ENCODE data around the gene OSBPL9.

The OSBPL9 gene

DNA sequence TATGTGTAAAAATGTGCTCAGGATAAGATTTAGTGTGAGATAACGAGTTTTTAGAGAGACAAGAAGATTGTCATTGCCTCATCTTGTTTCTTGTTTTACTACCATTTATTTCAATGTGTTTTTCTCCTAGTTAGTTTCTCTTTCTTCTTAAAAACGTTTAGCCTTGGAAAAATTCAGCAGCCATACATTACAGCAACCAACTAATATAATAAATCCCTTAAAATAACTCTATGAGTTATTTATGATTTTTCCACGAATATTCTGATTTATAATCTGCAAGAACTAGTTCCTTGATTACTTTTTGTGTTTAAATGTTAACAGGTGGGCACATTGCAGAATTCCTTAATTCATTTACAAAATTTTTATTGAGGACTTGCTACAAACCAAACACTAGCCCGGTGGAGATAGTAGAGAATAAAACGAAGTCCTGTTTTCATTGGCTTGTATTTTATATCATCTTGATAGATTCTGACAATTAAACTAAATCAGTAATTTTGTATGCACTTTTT is 118.9 kb downstream of the OSBPL9 start:
- no peak for DNase-seq (ENCODE audit: low read depth)

DNA sequence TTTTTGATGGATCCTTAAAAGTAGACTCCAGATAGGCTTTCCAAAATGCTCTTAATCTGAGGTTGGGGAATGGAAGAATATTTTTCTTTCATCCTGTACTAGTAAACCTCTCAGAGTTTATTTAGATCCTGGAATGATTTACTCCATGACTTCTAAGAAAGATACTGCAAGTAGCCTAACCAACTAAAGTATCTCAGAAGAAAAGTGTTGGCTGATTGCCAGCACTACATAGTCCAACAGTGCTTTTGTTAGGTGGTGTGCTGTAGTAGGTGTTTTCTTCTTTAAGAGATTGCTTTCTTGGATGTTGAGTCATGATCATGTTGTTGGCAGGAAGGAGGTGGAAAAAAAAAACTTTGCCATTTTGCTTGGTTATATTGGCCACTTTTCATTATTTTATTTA is 119.8 kb downstream of the OSBPL9 start:
- DNase-seq (ENCODE audit: low read depth), result peak; percentile 61

DNA sequence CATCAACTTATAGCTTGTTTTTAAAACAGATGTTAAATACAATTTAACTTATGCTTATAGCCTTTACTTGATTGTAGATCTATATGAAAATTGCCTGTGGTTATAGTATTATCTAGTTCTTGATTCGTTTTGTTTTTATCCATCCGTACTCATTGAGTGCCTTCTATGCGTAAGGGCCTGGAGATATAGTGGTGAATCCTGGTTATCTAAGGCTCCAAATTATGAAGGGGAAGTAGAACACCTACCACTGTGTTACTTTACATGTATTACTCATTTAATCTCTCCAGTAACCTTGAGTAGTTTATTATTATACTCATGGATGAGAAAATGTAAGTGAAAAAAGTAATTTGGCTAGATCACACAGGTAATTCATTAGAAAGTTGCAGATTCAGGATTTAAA is 121.8 kb downstream of the OSBPL9 start:
- DNase-seq (ENCODE audit: low read depth), result no peak

DNA sequence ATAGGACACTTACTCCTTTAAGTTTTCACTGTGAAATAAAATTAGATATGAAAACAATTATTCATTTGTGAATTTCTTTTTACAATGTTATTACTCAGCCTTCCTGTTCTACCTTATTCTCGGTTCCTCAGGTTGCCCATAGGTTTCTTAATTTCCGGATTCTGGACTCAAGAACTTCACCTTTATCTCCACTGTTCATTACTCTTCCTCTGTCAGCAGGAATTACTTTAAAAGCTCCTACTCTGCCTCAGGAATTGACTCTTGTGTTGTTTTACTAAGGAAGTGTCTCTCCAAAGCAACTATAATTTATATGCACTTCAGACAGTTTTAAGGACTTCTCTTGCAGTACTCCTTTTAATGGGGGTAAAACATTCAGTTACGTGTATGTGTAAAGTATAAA is 123.8 kb downstream of the OSBPL9 start:
- no peak for DNase-seq (ENCODE audit: low read depth)

DNA sequence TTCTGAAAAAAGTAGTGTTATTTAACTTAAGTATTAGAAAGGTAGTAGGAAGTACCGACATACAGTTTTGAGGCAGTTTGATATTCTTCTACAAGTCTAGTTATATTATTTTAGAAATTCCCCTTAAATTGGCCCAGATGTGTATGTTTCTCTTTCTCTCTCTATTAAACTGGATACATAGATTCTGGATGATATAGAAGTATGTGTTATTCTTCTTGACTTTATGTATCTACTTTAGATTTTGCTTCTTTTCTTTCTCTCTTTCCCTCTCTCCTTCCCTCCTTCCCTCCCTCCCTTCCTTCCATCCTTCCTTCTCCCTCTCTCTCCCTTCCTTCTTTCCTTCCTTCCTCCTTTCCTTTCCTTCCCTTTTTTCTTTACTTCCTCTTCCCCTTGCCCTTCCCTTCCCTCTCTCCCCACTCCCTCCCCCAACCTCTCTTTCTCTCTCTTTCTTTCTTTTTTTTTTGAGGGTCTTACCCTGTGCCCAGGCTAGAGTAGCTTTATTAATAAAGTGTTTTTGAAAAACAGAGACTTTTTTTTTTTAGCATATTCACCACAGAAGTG is 124.3 kb downstream of the OSBPL9 start:
- no peak for DNase-seq (ENCODE audit: low read depth)

DNA sequence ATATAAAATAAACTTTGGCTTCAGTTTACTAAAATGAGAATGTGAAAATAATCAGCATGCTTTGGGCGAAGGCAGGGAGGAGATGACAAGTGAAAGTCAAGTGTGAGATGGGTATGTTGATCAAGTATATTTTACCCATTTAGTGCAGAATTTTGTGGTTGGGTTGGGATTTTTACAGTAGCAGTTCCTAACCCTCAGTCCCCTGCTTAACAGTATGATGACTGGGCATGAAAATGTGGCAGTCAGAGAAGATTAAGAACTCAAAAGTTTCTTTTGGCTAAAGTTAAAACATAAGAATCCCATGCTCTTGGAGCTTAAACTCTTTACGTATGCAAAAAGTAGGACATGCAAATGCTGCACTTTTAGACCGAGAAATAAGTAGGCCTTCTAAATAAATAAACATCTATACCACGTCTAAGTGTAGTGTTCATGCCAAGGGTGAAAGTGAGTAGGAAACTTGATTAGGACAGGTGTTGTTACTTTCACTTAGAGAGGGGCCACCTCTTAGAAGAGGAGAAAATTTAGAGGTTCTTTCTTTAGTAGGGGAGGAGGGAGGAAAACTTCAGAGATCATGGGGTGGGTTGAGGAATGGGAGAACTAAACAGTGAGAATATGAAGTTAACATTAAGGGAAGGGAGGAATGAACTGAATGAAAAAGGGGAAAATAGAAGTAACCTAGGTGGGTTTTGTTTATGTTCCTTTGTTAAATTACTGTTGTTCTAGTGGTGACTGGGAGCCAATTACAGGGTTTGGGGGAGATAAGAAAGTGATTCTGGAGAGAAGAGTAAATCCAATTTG is 127.8 kb downstream of the OSBPL9 start:
- DNase-seq (ENCODE audit: low read depth), result no peak

DNA sequence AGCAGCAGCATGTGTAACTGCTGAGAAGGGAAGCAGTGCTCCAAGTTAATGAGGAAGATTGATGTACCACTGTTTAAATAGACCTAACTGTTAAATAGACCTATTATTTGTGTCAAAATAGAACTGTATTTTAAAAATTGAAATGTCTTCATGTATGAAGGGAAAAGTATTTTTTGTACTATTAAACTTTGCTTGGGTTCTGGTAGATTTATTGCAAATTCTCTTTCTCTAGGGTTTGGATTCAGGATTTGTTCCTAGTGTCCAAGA is 128.3 kb downstream of the OSBPL9 start:
- DNase-seq (ENCODE audit: low read depth), result no peak

DNA sequence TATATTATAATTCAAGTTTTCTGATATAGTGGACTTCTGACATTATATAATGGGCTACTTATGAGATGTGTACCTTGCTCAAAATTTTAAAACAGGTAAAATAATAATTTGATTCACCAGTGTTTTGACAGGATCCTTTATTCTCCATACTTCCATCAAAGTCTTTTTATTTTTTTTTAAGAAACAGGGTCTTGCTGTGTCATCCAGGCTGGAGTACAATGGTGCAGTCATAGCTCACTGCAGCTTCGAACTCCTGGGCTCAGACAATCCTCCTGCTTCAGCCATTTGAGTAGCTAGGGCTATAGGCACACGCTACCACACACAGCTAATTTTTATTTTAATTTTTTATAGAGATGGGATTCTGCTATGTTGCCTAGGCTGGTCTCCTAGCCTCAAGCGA is 132.3 kb downstream of the OSBPL9 start:
- no peak for DNase-seq (ENCODE audit: low read depth)

DNA sequence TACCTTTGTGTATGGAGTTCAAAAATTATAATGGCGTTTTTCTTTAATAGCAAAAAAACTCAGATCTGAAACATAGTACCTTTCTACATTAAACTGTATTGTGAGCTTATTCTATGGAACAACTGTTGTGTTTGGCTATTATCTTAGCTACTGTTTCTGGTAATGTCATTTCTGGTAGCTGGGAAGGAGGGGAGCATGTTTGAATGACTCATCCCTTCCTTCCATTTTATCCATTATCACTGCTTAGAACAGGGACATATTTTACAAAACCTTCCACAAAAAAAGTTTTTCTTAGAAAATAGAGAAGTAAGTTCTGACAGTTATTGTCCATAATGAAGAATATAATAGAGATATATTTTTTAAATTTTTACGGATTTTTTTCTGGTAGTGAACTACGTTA is 133.3 kb downstream of the OSBPL9 start:
- no peak for DNase-seq (ENCODE audit: low read depth)

DNA sequence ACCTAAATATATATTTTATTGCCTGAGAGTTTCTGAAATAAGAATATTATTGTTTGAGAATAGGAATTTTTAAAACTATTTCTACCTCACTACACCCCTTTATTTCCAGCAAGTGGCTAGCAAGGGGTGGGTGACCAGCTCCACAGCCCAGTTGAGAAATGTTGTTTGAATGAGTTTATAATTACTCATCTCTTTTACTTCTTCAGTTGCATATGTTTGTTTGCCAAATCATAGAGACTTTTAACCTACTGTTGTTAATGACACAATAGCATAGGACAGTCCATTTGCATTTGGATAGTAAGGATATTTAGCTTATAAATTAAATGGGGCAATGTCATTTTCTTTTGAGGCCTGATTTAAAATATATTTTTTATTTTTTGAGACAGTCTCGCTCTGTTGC is 133.8 kb downstream of the OSBPL9 start:
- DNase-seq (ENCODE audit: low read depth), result peak; percentile 20

DNA sequence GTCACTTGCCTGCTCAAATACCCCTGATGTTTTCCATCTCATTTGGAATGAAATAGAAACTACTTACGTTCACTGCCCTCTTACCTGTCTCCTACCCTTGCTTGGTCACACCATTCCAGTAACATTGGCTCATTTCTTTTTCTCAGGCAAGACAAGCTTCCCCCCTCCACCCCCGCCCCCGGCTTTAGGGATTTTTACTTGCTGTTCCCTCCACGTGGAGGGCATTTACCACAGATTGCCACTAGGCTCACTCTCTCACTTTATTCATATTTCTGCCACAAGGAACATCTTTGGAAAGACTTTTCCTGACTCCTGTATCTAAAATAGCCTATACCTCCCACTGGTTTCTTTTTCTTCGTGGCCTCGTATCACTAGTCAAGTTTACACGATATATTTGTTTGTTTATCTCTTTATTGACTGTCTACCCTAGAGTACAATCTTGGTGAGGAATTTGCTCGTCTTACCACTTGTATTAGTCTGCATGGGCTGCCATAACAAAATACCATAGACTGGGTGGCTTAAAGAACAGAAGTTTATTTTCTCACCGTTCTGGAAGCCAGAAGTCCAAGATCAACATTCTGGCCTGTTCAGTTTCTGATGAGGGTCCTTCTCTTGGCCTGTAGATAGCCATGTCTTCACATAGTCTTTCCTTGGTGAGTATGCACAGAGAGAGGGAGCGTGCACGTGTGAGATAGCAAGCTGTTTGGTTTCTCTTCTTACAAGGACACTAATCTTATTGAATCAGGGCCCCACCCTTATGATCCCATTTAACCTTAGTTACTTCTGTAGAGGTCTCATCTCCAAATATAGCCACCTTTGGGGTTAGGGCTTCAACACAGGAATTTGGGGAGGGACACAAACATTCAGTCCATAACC is 135.4 kb downstream of the OSBPL9 start:
- no peak for DNase-seq (ENCODE audit: low read depth)

DNA sequence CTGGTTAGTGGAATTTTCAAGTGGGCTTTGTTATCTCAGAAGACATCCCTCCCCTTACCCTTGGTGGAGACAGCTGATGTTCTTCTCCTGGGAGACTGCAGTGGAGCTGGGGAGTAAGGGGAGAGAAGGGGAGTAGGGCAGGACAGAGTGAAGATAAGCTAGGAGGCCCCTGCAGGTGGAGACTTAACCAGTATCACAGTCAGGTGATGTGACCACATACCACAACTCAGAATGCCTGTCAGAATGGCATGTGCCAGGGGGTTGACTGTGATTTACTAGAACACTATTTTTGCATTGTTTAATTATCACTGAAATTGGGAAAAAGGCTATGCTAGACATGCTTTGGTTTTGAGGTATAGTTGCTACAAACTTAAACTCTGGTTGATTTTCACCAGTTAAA is 137.1 kb downstream of the OSBPL9 start:
- no peak for DNase-seq (ENCODE audit: low read depth)

DNA sequence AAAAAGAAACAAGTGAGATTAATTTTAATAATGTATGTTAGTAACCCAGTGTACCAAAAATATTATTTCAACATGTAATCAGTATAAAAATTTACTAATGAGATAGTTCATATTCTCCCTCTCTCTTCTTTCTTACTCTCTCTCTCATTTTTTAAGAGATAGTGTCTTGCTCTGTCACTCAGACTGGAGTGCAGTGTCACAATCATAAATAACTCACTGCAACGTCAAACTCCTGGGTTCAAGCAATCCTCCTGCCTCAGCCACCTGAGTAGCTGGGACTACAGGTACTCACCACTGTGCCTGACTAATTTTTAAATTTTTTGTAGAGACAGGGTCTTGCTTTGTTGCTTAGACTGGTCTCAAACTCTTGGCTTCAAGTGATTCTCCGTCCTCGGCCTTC is 137.8 kb downstream of the OSBPL9 start:
- DNase-seq (ENCODE audit: low read depth), result no peak

DNA sequence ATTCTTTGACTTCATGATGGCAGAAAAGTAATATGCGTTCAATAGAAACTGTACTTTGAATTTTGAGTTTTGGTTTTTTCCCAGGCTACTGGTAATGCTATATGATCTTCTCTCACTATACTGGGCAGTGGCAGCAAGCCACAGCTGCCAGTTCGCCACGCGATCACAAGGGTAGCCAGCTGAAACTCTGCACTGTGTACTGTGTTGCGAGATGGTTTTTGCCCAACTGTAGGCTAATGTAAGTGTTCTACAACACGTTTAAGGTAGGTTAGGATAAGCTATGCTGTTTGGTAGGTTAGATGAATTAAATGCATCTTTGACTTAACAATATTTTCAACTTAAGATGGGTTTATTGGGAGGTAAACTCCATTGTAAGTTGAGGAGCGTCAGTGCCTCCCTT is 138.5 kb downstream of the OSBPL9 start:
- DNase-seq (ENCODE audit: low read depth), result no peak

DNA sequence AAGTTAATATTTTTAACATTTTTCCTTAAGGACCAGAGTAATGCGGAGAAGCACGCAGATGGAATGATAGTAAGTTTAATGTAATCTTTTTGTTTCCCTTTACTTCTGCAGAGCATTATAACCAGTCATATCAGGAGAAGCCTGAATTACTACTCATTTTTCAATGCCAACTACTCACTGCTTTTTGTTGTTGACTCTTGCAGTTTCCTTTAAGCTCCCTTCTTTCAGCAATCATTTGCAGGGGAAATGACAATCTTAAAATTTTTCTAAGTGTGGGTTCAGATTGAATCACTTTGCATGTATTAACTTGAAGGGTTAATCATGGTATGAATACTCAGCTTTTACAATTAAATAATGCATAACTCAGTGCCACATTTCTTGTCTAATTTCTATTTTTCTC is 139.4 kb downstream of the OSBPL9 start:
- DNase-seq (ENCODE audit: low read depth), result no peak

DNA sequence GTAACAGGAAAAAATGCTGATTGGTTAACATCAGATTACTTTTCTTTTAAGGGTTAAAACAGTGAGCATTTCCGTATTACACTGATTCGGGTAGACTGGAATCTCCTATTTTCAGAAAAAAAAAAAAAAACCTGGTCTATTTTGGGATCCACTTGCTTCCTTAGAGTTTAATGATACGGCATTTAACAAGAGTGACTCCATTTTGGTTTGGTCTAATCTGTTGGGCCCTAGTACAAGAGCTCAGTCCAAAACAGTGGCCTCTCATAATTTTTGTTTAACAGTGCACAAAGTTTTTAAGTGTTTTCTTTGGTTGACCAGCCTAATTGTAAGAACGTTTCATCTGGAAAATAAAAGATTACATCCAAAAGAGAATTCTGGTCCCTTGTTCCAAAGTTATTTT is 141.4 kb downstream of the OSBPL9 start:
- DNase-seq (ENCODE audit: low read depth), result no peak

DNA sequence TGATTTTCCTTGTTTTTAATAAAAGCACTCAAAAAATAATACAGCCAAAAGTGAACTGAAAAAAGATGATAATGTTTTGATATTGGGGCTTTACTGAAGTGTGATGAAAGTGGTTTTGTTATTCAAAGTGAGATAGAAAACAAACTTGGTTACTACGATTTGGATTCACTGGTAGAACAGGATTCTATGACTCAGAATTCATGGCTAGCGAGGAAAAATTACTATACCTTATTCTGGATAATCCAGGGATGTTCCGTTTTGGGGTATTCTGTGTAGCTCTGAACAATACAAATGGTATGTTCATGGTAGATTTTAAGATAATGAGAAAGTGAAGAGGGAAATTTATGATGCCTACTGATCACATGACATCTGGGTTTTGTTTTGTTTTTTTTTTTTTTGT is 144.0 kb downstream of the OSBPL9 start:
- DNase-seq (ENCODE audit: low read depth), result no peak

DNA sequence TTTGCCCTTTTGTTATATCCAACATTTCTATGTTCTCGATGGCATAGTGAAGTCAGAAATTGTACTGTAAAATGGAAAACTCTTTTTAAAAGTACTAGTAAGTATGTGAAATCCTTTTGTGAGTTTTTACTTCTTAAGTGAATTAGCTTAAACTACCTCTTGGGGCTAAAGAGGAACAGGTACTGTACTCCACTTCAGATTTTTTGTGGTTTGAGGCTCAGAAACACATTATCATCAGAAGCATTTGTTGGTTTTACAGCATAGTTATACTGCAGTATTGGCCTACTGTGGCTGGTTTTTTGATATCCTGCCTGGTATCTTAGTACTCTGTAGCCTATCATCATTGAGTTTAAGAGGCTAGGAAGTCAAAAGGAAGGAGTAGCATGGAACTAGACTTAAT is 144.5 kb downstream of the OSBPL9 start:
- DNase-seq (ENCODE audit: low read depth), result no peak

DNA sequence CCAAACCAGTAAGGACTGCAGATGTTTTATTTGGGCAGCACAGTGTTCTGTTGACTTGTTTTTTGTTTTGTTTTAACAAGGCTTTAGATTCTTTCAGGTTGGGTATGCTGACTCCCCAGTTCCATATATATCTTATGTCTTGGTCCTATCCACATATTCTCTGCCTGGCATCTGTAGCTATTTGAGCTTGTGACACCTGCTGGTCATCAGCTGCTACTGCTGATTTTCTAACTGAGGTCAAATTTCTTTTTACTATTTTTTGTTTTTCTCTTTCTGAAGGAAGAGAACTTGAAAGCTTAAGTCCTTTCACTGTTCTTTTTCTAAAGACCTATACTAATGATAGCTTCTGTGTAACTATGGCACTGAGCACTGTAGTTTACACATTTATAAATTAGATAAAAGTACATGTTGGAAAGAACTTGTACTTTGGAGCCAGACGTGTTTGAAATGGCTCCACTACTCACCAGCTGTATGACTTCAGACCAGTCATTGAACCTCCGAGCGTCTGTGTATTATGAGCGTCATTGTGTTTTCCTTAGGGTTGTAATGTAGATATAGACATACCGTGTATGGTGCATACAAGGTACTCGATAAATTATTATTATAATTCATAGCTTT is 152.2 kb downstream of the OSBPL9 start:
- DNase-seq (ENCODE audit: low read depth), result peak; percentile 44

DNA sequence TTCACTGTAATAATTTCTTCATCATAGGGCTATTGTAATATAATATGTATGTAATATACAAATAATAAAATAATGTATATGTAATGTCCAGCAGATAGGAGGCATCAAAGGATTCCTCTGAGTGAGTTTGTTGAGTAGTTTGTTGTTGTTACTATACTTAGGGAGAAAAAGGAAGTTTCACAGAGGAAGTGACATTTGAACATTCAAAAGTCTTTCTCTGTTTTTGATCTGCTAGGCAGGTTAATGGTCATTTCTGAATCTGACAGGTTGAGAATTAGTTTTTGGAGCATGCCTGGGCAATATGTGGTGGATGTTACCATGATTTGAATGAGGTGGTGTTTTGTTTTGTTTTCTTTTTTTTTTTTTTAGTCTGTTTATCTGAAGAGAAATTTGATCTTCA is 159.5 kb downstream of the OSBPL9 start:
- no peak for DNase-seq (ENCODE audit: low read depth)

DNA sequence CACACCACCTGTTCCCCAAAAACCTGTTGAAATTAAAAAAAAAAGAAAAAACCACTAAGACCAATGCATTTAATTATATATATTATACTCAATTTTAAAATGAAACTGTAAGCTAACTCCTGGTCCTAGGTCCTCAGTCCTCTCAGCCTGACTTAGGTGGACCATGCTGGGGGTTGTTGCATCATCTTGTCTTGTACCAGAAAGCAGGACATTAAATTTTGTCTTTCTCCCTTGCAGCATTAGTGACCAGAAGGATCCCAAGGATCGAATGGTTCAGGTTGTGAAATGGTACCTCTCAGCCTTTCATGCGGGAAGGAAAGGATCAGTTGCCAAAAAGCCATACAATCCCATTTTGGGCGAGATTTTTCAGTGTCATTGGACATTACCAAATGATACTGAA is 164.0 kb downstream of the OSBPL9 start:
- DNase-seq (ENCODE audit: low read depth), result no peak

DNA sequence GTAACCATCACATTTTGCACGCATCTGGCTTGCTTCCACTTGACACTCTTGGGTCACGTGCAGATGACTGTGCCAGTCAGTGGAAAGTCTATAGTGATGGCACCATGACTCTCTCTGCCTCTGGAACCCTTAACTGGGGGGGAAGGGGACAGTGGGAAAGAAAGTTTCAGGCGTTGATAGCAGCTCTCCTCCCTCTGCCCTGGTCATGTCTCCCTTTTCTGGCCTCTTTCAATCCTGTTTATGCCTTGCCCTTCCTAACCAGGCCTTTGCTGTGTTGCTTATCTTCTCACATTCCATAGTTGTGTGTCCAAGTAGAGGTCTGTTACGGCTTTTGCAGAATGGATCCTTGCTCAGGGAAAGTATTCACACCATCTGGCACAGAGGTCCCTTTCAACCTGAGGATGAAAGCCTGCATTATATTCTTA is 168.1 kb downstream of the OSBPL9 start:
- DNase-seq (ENCODE audit: low read depth), result no peak

DNA sequence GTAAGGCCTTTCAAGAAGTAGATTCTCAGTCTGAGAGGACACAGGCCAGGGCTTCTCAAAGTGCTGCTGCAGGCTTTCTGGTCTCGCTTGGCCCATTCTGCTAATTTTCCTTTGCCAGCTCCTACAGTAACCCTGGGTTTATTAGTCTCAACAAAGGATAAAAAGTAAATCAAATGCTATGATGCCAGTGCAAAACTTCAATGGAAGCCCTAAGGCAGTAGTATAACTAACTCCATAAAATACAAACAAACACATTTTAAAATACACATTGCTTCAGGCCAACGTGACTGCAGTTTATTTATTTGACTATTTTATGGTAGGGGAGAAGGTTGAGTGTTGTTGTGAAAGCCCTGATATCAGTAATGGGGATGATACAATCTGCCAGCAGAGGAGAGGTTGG is 172.0 kb downstream of the OSBPL9 start:
- DNase-seq (ENCODE audit: low read depth), result no peak
